HEK293T (cell line): Measurements from ENCODE around the gene SLC4A8.

Source experiments
- ARNT ChIP-seq: fragments of 450-650 bp; IDR thresholded peaks from 2 replicates; pipeline ENCODE4 v1.6.1; 2017; ENCODE audit warnings: mild to moderate bottlenecking
- BHLHE40 ChIP-seq: fragments of 450-650 bp; IDR thresholded peaks from 2 replicates; pipeline ENCODE4 v1.6.1; 2016; ENCODE audit warnings: mild to moderate bottlenecking, moderate library complexity, borderline replicate concordance
- ELF4 ChIP-seq: fragments of 450-650 bp; IDR thresholded peaks from 2 replicates; pipeline ENCODE4 v1.6.1; 2017; ENCODE audit warnings: antibody characterized with exemption
- FOXA1 ChIP-seq: fragments of 450-650 bp; IDR thresholded peaks from 2 replicates; pipeline ENCODE4 v1.6.1; 2016; ENCODE audit warnings: mild to moderate bottlenecking
- FOXK2 ChIP-seq: fragments of 450-650 bp; IDR thresholded peaks from 2 replicates; pipeline ENCODE4 v1.6.1; 2016; ENCODE audit warnings: mild to moderate bottlenecking
- HDGF ChIP-seq: fragments of 450-650 bp; IDR thresholded peaks from 2 replicates; pipeline ENCODE4 v1.6.1; 2017; ENCODE audit warnings: antibody characterized with exemption, borderline replicate concordance
- NFRKB ChIP-seq: fragments of 450-650 bp; IDR thresholded peaks from 2 replicates; pipeline ENCODE4 v1.6.1; 2016; ENCODE audit warnings: mild to moderate bottlenecking, moderate library complexity
- SP1 ChIP-seq: fragments of 450-650 bp; IDR thresholded peaks from 2 replicates; pipeline ENCODE4 v1.6.1; 2017
- TARDBP ChIP-seq: fragments of 450-650 bp; IDR thresholded peaks from 2 replicates; pipeline ENCODE4 v1.6.1; 2016
- ZNF384 ChIP-seq: fragments of 450-650 bp; IDR thresholded peaks from 2 replicates; pipeline ENCODE4 v1.6.1; 2016
- TF ChIP-seq, protein P1 (sequence below): fragments of 450-650 bp; IDR thresholded peaks from 2 replicates; pipeline ENCODE4 v1.6.1; 2016

DNA sequence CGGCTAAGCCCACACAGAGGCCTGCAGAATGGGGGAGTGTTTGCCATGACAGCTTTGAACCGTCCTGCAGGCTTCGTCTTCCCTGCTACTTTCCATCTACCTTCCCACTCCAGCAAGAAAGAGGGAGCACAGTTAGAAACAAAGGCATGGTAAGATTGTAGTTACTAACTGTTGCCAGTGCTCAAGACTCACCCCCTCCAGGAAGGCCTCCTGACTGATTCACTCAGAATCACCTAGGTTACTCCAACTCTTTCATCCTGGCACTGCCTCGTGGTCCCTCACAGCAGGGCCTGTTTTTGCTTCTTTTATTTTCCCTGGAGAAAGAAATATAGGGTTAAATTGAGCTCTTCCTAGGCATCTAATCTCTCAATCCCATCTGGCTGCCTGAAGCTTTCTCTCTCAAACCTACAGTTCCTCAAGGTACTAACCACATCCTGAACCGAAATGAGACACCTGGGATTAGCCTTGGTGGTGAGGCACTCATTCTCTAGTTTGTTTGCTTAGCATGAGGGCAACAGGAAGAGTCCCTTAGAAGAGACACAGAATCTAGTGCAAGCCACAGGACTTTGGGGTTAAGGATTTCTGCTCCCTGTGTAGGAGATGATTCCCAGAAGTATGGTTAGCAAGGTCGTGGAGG, 41.2 kb upstream of the SLC4A8 start:
- TF ChIP-seq SP1 (no peak), HDGF (no peak), TARDBP (no peak), FOXK2 (no peak), FOXA1 (no peak), ZNF384 (no peak), NFRKB (no peak), ELF4 (no peak), BHLHE40 (no peak), ARNT (no peak)
- TF ChIP-seq, protein P1, sequence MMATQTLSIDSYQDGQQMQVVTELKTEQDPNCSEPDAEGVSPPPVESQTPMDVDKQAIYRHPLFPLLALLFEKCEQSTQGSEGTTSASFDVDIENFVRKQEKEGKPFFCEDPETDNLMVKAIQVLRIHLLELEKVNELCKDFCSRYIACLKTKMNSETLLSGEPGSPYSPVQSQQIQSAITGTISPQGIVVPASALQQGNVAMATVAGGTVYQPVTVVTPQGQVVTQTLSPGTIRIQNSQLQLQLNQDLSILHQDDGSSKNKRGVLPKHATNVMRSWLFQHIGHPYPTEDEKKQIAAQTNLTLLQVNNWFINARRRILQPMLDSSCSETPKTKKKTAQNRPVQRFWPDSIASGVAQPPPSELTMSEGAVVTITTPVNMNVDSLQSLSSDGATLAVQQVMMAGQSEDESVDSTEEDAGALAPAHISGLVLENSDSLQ, result no peak
